SJCRH30 (cell line): ENCODE data around the gene CXXC5. TPM values are rescaled to one million over a fixed set of nuclear protein-coding genes. Genes with fewer than 3 reads are reported as not detected.
A peak's percentile ranks its signal among the peaks of the same experiment; 100 is the strongest.
"Not testable (repeated sequence)": the region's sequence is repeated elsewhere in the genome, so short reads cannot be mapped to it uniquely, and the experiment has no call there.

Source experiments
- DNase-seq, 2 experiments: peaks; one replicate each; pipeline ENCODE4 v3.0.0-alpha.2; 2015 to 2020
- H3K27ac ChIP-seq: fragments of 250-450 bp; sonication (Bioruptor Pico); 2 replicates; pipeline ENCODE4 v1.5.1; 2020; ENCODE audit warnings: mild to moderate bottlenecking, moderate library complexity
- H3K27me3 ChIP-seq: fragments of 250-450 bp; sonication (Bioruptor Pico); 2 replicates; pipeline ENCODE4 v1.5.1; 2020; ENCODE audit warnings: mild to moderate bottlenecking, moderate library complexity
- H3K36me3 ChIP-seq: fragments of 250-450 bp; sonication (Bioruptor Pico); 2 replicates; pipeline ENCODE4 v1.5.1; 2020; ENCODE audit warnings: mild to moderate bottlenecking, moderate library complexity
- H3K4me1 ChIP-seq: fragments of 250-450 bp; sonication (Bioruptor Pico); 2 replicates; pipeline ENCODE4 v1.5.1; 2020; ENCODE audit warnings: mild to moderate bottlenecking, moderate library complexity
- H3K4me3 ChIP-seq: fragments of 250-450 bp; sonication (Bioruptor Pico); 2 replicates; pipeline ENCODE4 v1.5.1; 2020; ENCODE audit warnings: mild to moderate bottlenecking, moderate library complexity
- H3K9me3 ChIP-seq: fragments of 250-450 bp; sonication (Bioruptor Pico); replicated peaks from 2 replicates; pipeline ENCODE4 v1.5.1; 2020; ENCODE audit warnings: mild to moderate bottlenecking, moderate library complexity
- total RNA-seq: library from RNA; depleted of rRNA; stranded (reverse); fragments of >200 nt; shearing (Covaris generic); gene quantifications from 2 replicates; pipeline ENCODE4 v1.2.3, GENCODE V29; 2014

The CXXC5 gene
- total RNA-seq, 1 experiment from 2014 or later: 81.4 TPM

DNA sequence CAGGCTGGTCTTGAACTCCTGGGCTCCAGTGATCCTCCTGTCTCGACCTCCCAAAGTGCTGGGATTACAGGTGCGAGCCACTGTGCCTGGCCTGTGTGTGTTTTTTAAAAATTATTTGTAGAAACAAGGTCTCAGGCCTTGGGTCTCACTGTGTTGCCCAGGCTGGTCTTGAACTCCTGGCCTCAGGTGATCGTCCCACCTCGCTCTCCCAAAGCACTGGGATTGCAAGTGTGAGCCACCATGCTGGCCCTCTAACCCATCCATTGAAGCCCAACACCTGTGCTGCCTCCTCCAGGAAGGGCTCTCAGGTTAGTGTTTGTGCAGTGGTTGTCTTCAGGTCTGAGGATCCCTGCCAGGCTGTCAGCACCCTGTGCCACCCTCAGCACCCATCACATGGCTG is 56.6 kb downstream of the CXXC5 start:
- Histone ChIP-seq H3K4me1 (peaks cover 12% of the 10 kb centered on the region), H3K36me3 (no peaks in the 10 kb centered on the region), H3K27me3 (no peaks in the 10 kb centered on the region), H3K27ac (no peak overlapping the region), H3K4me3 (no peak overlapping the region), H3K9me3 (no peaks in the 10 kb centered on the region)
- no peak for DNase-seq

DNA sequence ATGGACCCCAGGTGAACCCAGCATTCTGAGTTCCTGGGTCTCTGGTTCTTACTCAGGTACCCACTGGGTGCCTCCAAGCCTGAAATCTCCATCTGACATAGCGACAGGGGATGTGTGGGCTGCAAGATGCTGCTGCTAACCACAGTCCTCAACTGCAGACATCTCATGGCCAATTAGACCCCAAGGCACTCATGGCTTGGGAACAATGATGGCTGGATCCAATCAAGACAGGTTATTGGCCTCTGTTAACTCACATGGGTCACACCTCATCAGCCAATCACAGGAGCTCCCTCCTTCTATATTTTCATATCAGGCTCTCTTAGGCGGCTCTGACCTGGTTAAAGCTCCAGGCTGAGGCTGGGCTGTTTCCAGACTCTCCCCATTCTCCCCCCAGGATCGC is 57.0 kb downstream of the CXXC5 start:
- Histone ChIP-seq H3K36me3 (no peaks in the 10 kb centered on the region), H3K9me3 (no peaks in the 10 kb centered on the region), H3K4me3 (no peak overlapping the region), H3K4me1 (peaks cover 14% of the 10 kb centered on the region), H3K27me3 (no peaks in the 10 kb centered on the region), H3K27ac (no peak overlapping the region)
- no peak for DNase-seq

- no peaks in the 10 kb centered on the region for H3K9me3 ChIP-seq
- H3K27ac ChIP-seq: no peak overlapping the region
- H3K4me1 ChIP-seq: peaks cover 18% of the 10 kb centered on the region
- H3K36me3 ChIP-seq: no peaks in the 10 kb centered on the region
- DNase-seq: no peak
- no peaks in the 10 kb centered on the region for H3K27me3 ChIP-seq
- no peak overlapping the region for H3K4me3 ChIP-seq
These were observed 57.8 kb downstream of the CXXC5 start for GRCh38 chr5:139705655-139706587.

GRCh38 chr5:139707445-139708003 is 59.4 kb downstream of the CXXC5 start:
- Histone ChIP-seq H3K4me3 (no peak overlapping the region), H3K4me1 (peaks cover 16% of the 10 kb centered on the region), H3K27ac (no peak overlapping the region), H3K9me3 (no peaks in the 10 kb centered on the region), H3K36me3 (no peaks in the 10 kb centered on the region), H3K27me3 (no peaks in the 10 kb centered on the region)
- DNase-seq: no peak

- no peak for DNase-seq
- Histone ChIP-seq H3K4me3 (peak overlapping the region; percentile 66; the same call in 1 of the 2 replicates), H3K27me3 (no peaks in the 10 kb centered on the region), H3K9me3 (no peaks in the 10 kb centered on the region), H3K4me1 (peaks cover 16% of the 10 kb centered on the region), H3K36me3 (no peaks in the 10 kb centered on the region), H3K27ac (peak overlapping the region; percentile 89)
These were observed 60.3 kb downstream of the CXXC5 start for GRCh38 chr5:139708434-139708861.

DNA sequence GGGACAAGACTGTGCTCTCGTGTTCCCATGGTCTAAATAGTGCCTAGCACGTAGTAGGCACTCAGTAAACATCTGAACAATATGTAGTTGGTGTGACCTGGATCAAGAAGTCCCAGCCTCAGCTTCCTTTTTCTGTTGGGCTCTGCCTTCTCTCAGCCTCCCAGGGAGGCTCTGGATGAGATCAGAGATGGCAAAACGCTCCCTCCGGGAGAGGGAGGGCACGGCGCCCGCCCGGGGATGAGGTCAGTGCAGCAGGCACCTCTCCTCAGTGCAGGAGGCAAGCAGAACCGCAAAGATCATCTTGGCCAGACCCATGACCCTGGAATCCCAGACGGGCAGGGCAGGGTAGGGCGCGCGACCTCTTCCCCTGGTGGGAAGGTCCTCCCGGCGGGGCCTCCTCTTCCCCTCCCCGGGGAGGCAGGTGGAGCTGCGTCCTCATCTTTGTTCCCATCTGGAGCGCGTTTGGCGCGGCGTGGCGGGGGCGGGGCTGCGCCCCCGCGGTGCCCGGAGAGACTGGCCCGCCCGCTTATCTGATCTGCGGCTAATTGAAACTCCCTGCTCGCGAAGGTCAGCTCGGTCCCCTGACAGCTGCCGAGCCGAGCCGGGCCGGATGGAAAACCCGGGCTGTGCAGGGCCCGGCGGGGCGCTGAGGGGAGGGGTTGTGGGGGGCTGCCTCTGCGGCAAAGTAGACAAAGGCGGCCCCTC is 60.9 kb downstream of the CXXC5 start:
- no peaks in the 10 kb centered on the region for H3K36me3 ChIP-seq
- H3K4me3 ChIP-seq: peak overlapping the region; percentile 66
- H3K27me3 ChIP-seq: no peaks in the 10 kb centered on the region
- H3K4me1 ChIP-seq: peaks cover 16% of the 10 kb centered on the region
- DNase-seq: peak; percentile 90 to 92
- H3K27ac ChIP-seq: peak overlapping the region; percentile 89
- H3K9me3 ChIP-seq: no peaks in the 10 kb centered on the region

DNA sequence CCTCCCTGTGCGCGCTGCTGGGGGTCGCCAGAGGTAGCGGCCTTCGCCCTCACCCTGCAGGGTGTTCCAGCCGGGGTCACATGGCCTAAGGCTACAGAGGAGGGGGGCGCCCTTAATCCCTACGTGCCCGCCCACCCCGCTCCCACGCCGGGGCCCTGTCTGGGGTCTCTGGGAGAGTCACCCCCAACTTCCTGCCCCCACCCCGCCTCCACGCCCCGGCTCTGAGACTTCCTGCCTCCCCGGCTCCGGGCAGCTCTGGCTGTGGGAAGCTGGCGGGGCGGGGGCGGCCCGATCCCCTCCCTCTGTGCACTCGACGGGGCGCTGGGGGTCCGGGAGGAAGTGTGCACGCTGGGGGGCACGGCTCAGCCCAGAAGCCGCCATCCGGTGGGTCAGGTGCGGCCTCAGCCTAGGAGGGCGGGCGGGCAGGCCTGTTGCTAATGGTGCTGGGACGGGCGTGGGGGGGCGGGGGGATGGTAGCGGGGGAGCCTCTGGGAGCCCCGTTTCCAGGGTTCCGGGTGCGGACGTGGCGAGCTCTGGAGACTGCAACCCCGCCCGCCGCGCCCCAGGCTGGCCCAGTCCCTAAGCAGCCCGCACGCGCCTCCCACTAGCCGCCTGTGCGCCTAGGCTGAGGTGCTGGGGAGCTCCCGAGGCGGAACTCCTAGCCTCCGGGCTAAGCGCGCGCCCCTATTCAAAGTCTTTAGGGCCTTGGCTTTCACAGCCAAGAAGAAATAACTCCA is 61.6 kb downstream of the CXXC5 start:
- Histone ChIP-seq H3K4me1 (peaks cover 16% of the 10 kb centered on the region), H3K27me3 (no peaks in the 10 kb centered on the region), H3K4me3 (peak overlapping the region; percentile 66), H3K36me3 (no peaks in the 10 kb centered on the region), H3K27ac (peak overlapping the region; percentile 89), H3K9me3 (no peaks in the 10 kb centered on the region)
- DNase-seq: peak; percentile 70 to 80

GRCh38 chr5:139710319-139711066 is 62.3 kb downstream of the CXXC5 start:
- H3K27me3 ChIP-seq: no peaks in the 10 kb centered on the region
- peak overlapping the region; percentile 89 for H3K27ac ChIP-seq
- H3K4me3 ChIP-seq: peak overlapping the region; percentile 66
- H3K36me3 ChIP-seq: no peaks in the 10 kb centered on the region
- H3K9me3 ChIP-seq: no peaks in the 10 kb centered on the region
- peak; percentile 66 to 67 for DNase-seq
- H3K4me1 ChIP-seq: peaks cover 16% of the 10 kb centered on the region

- H3K9me3 ChIP-seq: no peaks in the 10 kb centered on the region
- DNase-seq: peak; percentile 79 to 80
- H3K27me3 ChIP-seq: no peaks in the 10 kb centered on the region
- no peaks in the 10 kb centered on the region for H3K36me3 ChIP-seq
- peak overlapping the region; percentile 89 for H3K27ac ChIP-seq
- peaks cover 16% of the 10 kb centered on the region for H3K4me1 ChIP-seq
- peak overlapping the region; percentile 66 for H3K4me3 ChIP-seq
These were observed 63.1 kb downstream of the CXXC5 start for GRCh38 chr5:139711067-139711905.

- peak; percentile 45 for DNase-seq
- Histone ChIP-seq H3K36me3 (no peaks in the 10 kb centered on the region), H3K4me1 (peaks cover 16% of the 10 kb centered on the region), H3K27ac (peak overlapping the region; percentile 15; the same call in 1 of the 2 replicates), H3K9me3 (no peaks in the 10 kb centered on the region), H3K27me3 (no peaks in the 10 kb centered on the region), H3K4me3 (peak overlapping the region; percentile 66)
These were observed 63.7 kb downstream of the CXXC5 start for GRCh38 chr5:139711906-139712224.

DNA sequence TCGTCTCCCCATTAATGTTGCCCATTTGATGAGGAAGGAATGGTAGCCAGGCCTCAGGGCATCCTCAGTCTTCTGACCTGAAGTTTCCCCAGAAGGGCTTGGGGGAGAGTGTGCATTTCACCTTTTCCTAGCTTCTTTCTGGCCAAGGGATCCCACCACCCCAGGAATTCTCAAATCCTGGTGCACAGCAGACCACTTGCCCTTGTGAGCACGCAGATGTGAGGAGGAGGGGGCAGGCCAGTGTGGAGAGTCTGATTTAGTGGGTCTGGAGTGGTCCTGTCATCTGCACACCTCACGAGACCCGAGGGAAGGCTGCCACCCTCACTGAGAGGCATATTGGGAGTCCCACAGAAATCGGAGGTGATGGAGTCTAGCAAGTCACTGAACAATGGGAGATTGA is 64.3 kb downstream of the CXXC5 start:
- DNase-seq: no peak
- no peak overlapping the region for H3K27ac ChIP-seq
- H3K36me3 ChIP-seq: no peaks in the 10 kb centered on the region
- no peaks in the 10 kb centered on the region for H3K9me3 ChIP-seq
- H3K27me3 ChIP-seq: no peaks in the 10 kb centered on the region
- H3K4me3 ChIP-seq: no peak overlapping the region
- H3K4me1 ChIP-seq: peaks cover 16% of the 10 kb centered on the region

DNA sequence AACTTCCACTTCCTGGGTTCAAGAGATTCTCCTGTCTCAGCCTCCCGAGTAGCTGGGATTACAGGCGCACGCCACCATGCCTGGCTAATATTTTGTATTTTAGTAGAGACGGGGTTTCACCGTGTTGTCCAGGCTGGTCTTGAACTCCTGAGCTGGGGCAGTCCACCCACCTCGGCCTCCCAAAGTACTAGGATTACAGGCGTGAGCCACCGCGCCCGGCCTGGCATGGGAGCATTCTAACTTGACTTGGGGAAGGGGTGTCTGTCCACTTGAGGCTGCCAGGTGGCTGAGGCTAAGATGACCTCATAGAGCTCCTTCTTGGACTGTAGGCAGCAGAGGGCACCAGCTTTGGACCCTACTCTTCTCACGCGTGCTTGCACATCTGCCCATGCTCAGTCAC is 65.7 kb downstream of the CXXC5 start:
- H3K27ac ChIP-seq, H3K27me3 ChIP-seq, H3K9me3 ChIP-seq, H3K4me3 ChIP-seq, H3K36me3 ChIP-seq, H3K4me1 ChIP-seq, DNase-seq: not testable (repeated sequence)

- H3K36me3 ChIP-seq: no peaks in the 10 kb centered on the region
- peaks cover 12% of the 10 kb centered on the region for H3K9me3 ChIP-seq
- H3K27me3 ChIP-seq: no peaks in the 10 kb centered on the region
- no peak for DNase-seq
- no peak overlapping the region for H3K4me3 ChIP-seq
- H3K27ac ChIP-seq: no peak overlapping the region
- H3K4me1 ChIP-seq: no peaks in the 10 kb centered on the region
These were observed 69.1 kb downstream of the CXXC5 start for GRCh38 chr5:139717221-139717620.
